ENCODE results near the gene LSAMP.

- TF ChIP-seq, protein P1, sequence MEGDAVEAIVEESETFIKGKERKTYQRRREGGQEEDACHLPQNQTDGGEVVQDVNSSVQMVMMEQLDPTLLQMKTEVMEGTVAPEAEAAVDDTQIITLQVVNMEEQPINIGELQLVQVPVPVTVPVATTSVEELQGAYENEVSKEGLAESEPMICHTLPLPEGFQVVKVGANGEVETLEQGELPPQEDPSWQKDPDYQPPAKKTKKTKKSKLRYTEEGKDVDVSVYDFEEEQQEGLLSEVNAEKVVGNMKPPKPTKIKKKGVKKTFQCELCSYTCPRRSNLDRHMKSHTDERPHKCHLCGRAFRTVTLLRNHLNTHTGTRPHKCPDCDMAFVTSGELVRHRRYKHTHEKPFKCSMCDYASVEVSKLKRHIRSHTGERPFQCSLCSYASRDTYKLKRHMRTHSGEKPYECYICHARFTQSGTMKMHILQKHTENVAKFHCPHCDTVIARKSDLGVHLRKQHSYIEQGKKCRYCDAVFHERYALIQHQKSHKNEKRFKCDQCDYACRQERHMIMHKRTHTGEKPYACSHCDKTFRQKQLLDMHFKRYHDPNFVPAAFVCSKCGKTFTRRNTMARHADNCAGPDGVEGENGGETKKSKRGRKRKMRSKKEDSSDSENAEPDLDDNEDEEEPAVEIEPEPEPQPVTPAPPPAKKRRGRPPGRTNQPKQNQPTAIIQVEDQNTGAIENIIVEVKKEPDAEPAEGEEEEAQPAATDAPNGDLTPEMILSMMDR (IDR thresholded peaks at IDR 0.05; ENCODE audit: control extremely low read depth in 1 of 3, insufficient read depth in 1 of 3, low read depth in 1 of 3, low read length in 3 of 3) = no peak
- TF ChIP-seq HDAC6 (IDR thresholded peaks at IDR 0.05; ENCODE audit: low read depth, low read length) = no peak
- TF ChIP-seq RAD21 (IDR thresholded peaks at IDR 0.05 in 1 of 2, conservative IDR thresholded peaks at IDR 0.05 in 1 of 2; ENCODE audit: low read depth in 2 of 2, low read length in 2 of 2) = no peak
Observed at GRCh38 chr3:115975796-115976195, 469.5 kb downstream of the LSAMP start.

Measured in H1 (cell line).